ENCODE data around the gene CCDC89.
"Not testable (repeated sequence)": the region's sequence is repeated elsewhere in the genome, so short reads cannot be mapped to it uniquely, and the experiment has no call there.

CCDC89 gene

GRCh38 chr11:85673393-85673792, 12.6 kb downstream of the CCDC89 start:
- no peak for TF ChIP-seq CTCF (IDR thresholded peaks at IDR 0.05; ENCODE audit: control extremely low read depth, extremely low read depth, low read depth, missing control alignments)
- CTCF ChIA-PET: interaction anchor here (1.0 to 1.6 kb wide), 2 partner anchors 8 to 35 kb away, joined by 3 to 4 read pairs; no protein-coding TSS in a partner anchor
- POLR2A ChIA-PET: no interaction called here
- no peak for DNase-seq (ENCODE audit: extremely low spot score)

- CTCF ChIA-PET: interaction anchor here (1.0 to 1.6 kb wide), 2 partner anchors 9 to 36 kb away, joined by 3 to 4 read pairs; no protein-coding TSS in a partner anchor
- POLR2A ChIA-PET: no interaction called here
- TF ChIP-seq CTCF (IDR thresholded peaks at IDR 0.05; ENCODE audit: control extremely low read depth, extremely low read depth, low read depth, missing control alignments): no peak
- no peak for DNase-seq (ENCODE audit: extremely low spot score)
These were observed 13.7 kb downstream of the CCDC89 start for GRCh38 chr11:85672105-85672902.

GRCh38 chr11:85670949-85671663, 14.9 kb downstream of the CCDC89 start:
- POLR2A ChIA-PET; DNase-seq (ENCODE audit: extremely low spot score): not testable (repeated sequence)
- CTCF ChIA-PET: interaction anchor here (1.0 kb wide), 1 partner anchor 9 kb away, joined by 3 read pairs; no protein-coding TSS in a partner anchor

- POLR2A ChIA-PET: interaction anchor here (1.1 kb wide), 1 partner anchor 13 kb away, joined by 4 read pairs; no protein-coding TSS in a partner anchor
- CTCF ChIA-PET: interaction anchor here (0.8 to 1.6 kb wide), 3 partner anchors 11 to 24 kb away, joined by 3 to 5 read pairs (median 4); no protein-coding TSS in a partner anchor
These were observed 17.8 kb downstream of the CCDC89 start for GRCh38 chr11:85668157-85668556.

GRCh38 chr11:85666687-85667086, 19.3 kb downstream of the CCDC89 start:
- CTCF ChIA-PET: no interaction called here
- POLR2A ChIA-PET: no interaction called here
- no peak for DNase-seq (ENCODE audit: extremely low spot score)
- no peak for TF ChIP-seq CTCF (IDR thresholded peaks at IDR 0.05; ENCODE audit: control extremely low read depth, extremely low read depth, low read depth, missing control alignments)

More at GRCh38 chr11:85668157-85668556, 17.8 kb downstream of the CCDC89 start:
- TF ChIP-seq CTCF (IDR thresholded peaks at IDR 0.05; ENCODE audit: control extremely low read depth, extremely low read depth, low read depth, missing control alignments): no peak
- DNase-seq (ENCODE audit: extremely low spot score): no peak

- CTCF ChIA-PET: no interaction called here
- TF ChIP-seq CTCF (IDR thresholded peaks at IDR 0.05; ENCODE audit: control extremely low read depth, extremely low read depth, low read depth, missing control alignments): no peak
- POLR2A ChIA-PET: no interaction called here
- DNase-seq (ENCODE audit: extremely low spot score): no peak
These were observed 20.3 kb downstream of the CCDC89 start for GRCh38 chr11:85665733-85666132.

Data from GM10248 (cell line).